GM12865 (cell line): ENCODE measurements around the gene HLX.

Experiments used
- DNase-seq: peaks from one replicate; pipeline ENCODE4 v3.0.0; 2010; ENCODE audit warnings: low read depth
- H3K4me3 ChIP-seq: 2 replicates; pipeline ENCODE4 v1.5.1; 2011; ENCODE audit warnings: mild to moderate bottlenecking, low read depth, low read length, control low read depth
- TF ChIP-seq, protein P1 (sequence below): IDR thresholded peaks from 2 replicates; pipeline ENCODE4 v1.5.1; 2011; ENCODE audit warnings: low read length, control low read depth, low read depth, inconsistent platforms; ENCODE audit not compliant: insufficient read depth; ENCODE audit errors: missing control alignments

The HLX gene

DNA sequence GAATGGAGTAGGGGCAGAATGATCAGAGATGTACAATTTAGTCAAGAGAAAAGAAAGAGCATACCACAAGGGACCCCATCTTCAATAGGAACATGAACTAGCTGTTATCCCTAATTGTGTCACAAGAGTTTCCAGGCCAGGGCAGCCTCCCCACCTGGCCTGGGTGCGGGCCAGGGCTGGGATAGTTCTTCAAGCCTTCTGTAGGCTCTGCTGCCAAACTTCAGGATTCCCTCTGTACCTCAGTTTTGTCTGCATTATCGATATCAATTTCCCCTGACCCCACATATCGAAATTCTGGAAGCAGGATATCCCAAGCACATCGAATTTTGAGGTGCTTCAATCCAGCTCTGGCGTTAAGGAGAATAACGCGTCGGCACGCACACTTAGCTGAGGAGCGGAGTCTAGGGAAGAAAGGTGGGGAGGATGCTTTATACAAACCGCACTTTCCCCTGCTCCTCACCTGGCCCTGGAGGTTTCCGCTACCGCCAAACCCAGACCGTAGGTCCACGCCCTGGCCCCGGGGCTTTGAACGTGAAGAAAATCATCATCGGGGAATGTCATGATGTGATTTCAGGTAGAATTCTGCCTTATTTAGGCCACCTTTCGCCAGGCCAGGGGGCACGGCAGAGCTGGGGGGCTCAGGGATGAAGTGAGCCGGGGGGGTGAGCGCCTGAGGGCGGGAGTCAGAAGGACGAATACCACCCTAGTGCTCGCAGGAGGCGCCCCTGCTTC lies 7.4 kb downstream of the HLX start:
- no peak overlapping the region for H3K4me3 ChIP-seq
- DNase-seq: no peak
- TF ChIP-seq, protein P1, sequence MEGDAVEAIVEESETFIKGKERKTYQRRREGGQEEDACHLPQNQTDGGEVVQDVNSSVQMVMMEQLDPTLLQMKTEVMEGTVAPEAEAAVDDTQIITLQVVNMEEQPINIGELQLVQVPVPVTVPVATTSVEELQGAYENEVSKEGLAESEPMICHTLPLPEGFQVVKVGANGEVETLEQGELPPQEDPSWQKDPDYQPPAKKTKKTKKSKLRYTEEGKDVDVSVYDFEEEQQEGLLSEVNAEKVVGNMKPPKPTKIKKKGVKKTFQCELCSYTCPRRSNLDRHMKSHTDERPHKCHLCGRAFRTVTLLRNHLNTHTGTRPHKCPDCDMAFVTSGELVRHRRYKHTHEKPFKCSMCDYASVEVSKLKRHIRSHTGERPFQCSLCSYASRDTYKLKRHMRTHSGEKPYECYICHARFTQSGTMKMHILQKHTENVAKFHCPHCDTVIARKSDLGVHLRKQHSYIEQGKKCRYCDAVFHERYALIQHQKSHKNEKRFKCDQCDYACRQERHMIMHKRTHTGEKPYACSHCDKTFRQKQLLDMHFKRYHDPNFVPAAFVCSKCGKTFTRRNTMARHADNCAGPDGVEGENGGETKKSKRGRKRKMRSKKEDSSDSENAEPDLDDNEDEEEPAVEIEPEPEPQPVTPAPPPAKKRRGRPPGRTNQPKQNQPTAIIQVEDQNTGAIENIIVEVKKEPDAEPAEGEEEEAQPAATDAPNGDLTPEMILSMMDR: no peak

DNA sequence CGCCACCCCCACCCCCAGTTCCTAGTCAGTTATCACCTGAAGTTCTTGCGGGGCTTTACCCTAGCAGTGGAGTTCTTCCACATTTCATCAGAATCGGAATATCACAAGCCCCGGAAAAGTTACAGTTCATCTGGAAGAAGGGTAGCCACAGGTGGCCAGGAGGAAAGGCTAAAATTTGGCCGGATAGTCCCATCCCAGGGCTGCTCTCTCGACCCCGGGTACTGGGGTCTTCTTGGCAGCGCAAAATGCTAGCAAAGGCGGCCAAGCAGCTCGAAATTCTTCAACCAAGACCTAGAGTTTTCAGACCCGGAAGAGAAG lies 7.9 kb downstream of the HLX start:
- TF ChIP-seq, protein P1: no peak
- no peak for DNase-seq
- H3K4me3 ChIP-seq: no peak overlapping the region

DNA sequence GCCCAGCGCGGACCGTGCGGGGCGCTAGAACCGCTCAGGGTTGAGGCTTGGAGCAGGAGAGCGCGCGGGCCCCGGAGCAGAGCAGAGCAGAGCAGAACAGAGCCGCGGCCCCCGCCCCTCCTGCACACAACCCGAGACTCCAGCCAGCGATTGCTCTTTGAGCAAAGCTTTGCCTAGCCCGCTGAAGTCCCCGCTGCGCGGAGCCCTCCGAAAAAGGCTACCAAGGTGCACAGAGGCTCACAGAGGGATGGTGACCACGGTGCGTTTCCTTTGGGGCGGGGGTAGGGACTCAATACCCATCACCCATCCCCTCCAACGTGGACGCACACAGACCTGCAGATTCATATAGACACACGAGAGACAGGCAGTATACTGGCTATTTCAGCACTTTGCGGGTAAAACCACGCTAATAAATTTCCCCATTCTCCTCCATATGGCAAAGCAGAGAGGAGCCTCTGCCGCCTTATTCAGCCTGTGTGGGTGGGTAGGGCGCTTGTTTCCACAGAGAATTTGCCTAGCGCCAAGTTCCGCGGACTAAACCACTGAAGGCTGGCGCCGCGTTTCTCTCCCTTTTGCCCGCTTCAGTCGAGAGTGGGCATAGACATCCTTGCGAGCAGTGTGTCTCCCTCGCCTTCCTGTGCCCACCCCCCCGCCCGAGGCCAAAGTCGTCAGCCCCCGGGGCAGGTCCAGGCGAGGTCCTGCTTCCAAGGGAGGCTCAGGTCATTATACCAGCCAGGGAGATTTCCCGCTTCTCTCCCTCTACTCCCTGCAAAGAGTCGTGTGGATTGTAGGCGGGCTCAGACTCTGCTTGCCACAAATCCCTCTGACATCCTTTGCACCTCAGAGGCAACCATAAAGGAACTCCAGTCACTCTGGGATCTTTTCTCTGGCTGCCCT lies 8.5 kb downstream of the HLX start:
- H3K4me3 ChIP-seq: no peak overlapping the region
- no peak for DNase-seq
- TF ChIP-seq, protein P1: no peak

DNA sequence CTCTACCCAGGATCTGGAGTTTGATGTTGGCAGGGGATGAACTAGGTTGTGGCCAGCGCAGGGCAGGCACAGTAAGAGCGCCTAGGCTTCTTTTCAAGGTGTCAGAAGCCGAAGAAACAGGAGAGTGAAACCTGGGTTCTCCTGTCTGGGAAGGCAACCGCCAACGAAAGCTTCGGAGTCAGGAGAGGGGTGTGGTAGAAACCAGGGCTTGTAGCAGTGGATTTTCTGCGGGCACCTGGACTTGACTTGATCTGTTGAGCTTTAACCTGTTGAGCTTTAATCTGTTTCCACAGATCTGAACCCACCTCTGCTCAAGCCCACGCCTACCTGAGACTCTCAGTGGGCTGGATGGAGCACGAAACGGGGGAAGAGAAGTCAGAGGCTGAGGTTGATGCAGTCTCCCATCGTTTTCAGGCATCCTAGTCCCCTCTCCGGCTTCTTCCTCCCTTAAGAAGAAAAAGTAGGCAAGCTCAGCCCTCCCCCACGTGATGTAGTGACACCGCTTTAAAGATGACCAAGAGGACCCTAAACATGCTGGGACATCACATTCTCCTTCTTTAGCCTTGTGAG lies 9.3 kb downstream of the HLX start:
- DNase-seq: no peak
- TF ChIP-seq, protein P1: no peak
- no peak overlapping the region for H3K4me3 ChIP-seq

DNA sequence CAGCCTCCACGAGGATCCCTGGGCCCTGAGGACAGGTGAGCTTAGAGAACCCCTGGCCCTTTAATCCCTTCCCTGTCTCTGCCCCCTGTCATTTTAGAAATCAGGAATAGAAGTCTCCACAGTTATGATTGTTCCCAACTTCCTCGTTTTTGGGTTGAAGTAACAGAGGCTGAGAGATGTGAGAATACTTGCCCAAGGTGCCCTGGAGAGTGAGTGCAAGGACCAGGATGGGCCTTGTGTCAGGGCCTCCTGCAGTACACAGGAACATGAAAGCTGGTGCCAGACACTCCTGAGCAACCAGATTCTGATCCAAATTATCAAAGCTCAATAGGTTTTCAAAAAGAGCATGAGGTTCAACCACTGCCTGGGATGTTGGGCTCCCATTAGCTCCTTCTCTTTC lies 10.1 kb downstream of the HLX start:
- TF ChIP-seq, protein P1: no peak
- DNase-seq: no peak
- no peak overlapping the region for H3K4me3 ChIP-seq

DNA sequence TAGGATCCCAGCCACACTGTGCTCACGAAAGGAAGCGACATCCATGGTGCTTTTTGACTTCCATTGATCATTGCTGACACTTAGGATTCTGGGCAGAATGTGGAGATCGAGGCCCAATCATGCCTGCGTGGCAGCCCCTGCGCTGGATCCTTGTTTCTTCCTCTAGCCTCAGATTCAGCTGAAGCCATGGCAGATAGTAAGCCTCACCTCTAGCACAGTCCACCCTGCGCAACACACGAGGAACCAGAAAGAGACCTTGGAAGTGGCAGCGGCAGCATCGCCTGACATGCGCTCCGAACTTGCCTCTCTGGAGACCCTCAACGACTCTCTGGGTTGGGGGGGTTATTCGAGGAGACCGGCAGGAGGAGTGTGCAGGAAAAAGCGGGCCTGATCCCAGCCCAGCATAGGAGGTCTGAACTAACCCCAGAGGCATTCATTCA lies 10.6 kb downstream of the HLX start:
- TF ChIP-seq, protein P1: no peak
- DNase-seq: no peak
- no peak overlapping the region for H3K4me3 ChIP-seq
